ENCODE data around the gene PEX16.

Gene PEX16

GRCh38 chr11:45917623-45918330 lies at the start of gene PEX16:
PEX16 (minus strand) TSS chr11:45917877; CDS start chr11:45917811, 66 bp downstream.
- DNase-seq = peak; percentile 97

GRCh38 chr11:45964911-45965389 lies 47.3 kb upstream of the PEX16 start:
- DNase-seq = peak; percentile 39

- DNase-seq = no peak
Observed at GRCh38 chr11:45961751-45962240, 44.1 kb upstream of the PEX16 start.

- no peak for DNase-seq
Observed at GRCh38 chr11:45960387-45961095, 42.9 kb upstream of the PEX16 start.

- DNase-seq = no peak
Observed at GRCh38 chr11:45959851-45960250, 42.2 kb upstream of the PEX16 start.

- no peak for DNase-seq
Observed at GRCh38 chr11:45949992-45950407, 32.3 kb upstream of the PEX16 start.

GRCh38 chr11:45948356-45948755 lies 30.7 kb upstream of the PEX16 start:
- no peak for DNase-seq

- DNase-seq = no peak
Observed at GRCh38 chr11:45947885-45948284, 30.2 kb upstream of the PEX16 start.

GRCh38 chr11:45945397-45945999 lies 27.8 kb upstream of the PEX16 start:
- DNase-seq = no peak

- DNase-seq = no peak
Observed at GRCh38 chr11:45942381-45942780, 24.7 kb upstream of the PEX16 start.

GRCh38 chr11:45941285-45941684 lies 23.6 kb upstream of the PEX16 start:
- DNase-seq = no peak

- DNase-seq = no peak
Observed at GRCh38 chr11:45939836-45940235, 22.2 kb upstream of the PEX16 start.

- no peak for DNase-seq
Observed at GRCh38 chr11:45937916-45938315, 20.2 kb upstream of the PEX16 start.

- DNase-seq = no peak
Observed at GRCh38 chr11:45936511-45937054, 18.9 kb upstream of the PEX16 start.

- DNase-seq = no peak
Observed at GRCh38 chr11:45935349-45936064, 17.8 kb upstream of the PEX16 start.

GRCh38 chr11:45934580-45935318 lies 17.1 kb upstream of the PEX16 start:
- no peak for DNase-seq

- no peak for DNase-seq
Observed at GRCh38 chr11:45933846-45934579, 16.3 kb upstream of the PEX16 start.

- no peak for DNase-seq
Observed at GRCh38 chr11:45933131-45933831, 15.6 kb upstream of the PEX16 start.

GRCh38 chr11:45932217-45932616 lies 14.5 kb upstream of the PEX16 start:
- no peak for DNase-seq

- DNase-seq = no peak
Observed at GRCh38 chr11:45931739-45932138, 14.1 kb upstream of the PEX16 start.

Data from stimulated activated naive CD4-positive, alpha-beta T cell treated with Interleukin-2 at 50 U/mL for 16 hours (primary cell).